Measurements from ENCODE around the gene EXOC4.

DNA sequence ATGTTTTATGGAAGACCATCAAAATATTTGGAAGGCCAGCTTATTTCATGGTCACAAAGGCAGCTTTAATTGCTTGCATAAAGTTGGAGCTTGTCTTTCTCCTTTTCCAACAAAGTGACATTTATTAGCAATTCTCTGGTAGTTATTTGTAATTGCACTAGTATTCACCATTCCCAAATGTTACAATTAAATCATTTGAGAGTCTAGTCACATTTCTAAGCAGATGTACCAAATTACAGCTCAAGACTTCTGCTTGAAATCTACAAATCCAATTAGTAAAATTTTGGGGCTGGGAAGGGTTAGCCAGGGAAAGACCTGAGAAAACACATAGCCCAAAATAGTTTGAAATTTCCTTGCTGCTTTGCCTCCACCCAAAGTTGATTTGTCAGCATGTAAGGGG lies 498.2 kb downstream of the EXOC4 start:
- TF ChIP-seq, protein P1, sequence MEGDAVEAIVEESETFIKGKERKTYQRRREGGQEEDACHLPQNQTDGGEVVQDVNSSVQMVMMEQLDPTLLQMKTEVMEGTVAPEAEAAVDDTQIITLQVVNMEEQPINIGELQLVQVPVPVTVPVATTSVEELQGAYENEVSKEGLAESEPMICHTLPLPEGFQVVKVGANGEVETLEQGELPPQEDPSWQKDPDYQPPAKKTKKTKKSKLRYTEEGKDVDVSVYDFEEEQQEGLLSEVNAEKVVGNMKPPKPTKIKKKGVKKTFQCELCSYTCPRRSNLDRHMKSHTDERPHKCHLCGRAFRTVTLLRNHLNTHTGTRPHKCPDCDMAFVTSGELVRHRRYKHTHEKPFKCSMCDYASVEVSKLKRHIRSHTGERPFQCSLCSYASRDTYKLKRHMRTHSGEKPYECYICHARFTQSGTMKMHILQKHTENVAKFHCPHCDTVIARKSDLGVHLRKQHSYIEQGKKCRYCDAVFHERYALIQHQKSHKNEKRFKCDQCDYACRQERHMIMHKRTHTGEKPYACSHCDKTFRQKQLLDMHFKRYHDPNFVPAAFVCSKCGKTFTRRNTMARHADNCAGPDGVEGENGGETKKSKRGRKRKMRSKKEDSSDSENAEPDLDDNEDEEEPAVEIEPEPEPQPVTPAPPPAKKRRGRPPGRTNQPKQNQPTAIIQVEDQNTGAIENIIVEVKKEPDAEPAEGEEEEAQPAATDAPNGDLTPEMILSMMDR (conservative IDR thresholded peaks at IDR 0.05; ENCODE audit: low read length), result no peak
- no peak for TF ChIP-seq EZH2phosphoT487 (IDR thresholded peaks at IDR 0.05; ENCODE audit: borderline replicate concordance)
